ENCODE data around the gene GSTCD. TPM values are rescaled to one million over a fixed set of nuclear protein-coding genes. Genes with fewer than 3 reads are reported as not detected.
"Not testable (repeated sequence)": the region's sequence is repeated elsewhere in the genome, so short reads cannot be mapped to it uniquely, and the experiment has no call there.

Gene GSTCD
- total RNA-seq, 1 experiment from 2014 or later, result 8.8 TPM

GRCh38 chr4:105851196-105851595 is 142.6 kb downstream of the GSTCD start:
- in situ Hi-C loops (cut with HindIII; ENCODE audit: low pct_unique_long_range_greater_than_20kb, low sequenced_read_pairs), result no loop called here
- intact Hi-C loops (cut with micrococcal nuclease; ENCODE audit: unreplicated experiment), result no loop called here
- Histone ChIP-seq H3K27me3 (ENCODE audit: control insufficient read depth, insufficient read depth, low read length) (no peaks in the 10 kb centered on the region), H3K36me3 (ENCODE audit: control insufficient read depth, insufficient read depth, low read length) (no peaks in the 10 kb centered on the region), H3K9me3 (ENCODE audit: control insufficient read depth, insufficient read depth, low read depth, low read length) (no peaks in the 10 kb centered on the region), H3K4me1 (ENCODE audit: control insufficient read depth, insufficient read depth, low read length) (no peaks in the 10 kb centered on the region), H3K27ac (ENCODE audit: low read length) (no peak overlapping the region), H3K4me3 (ENCODE audit: low read depth in 2 of 2, low read length in 2 of 2) (no peak overlapping the region)
- POLR2A ChIA-PET, result no interaction called here
- DNase-seq (ENCODE audit: low read depth, low spot score), result no peak
- CTCF ChIA-PET, result no interaction called here
- TF ChIP-seq REST (IDR thresholded peaks at IDR 0.05; ENCODE audit: insufficient read depth in 1 of 2, low read depth in 2 of 2, low read length in 1 of 2) (no peak), TCF7L2 (IDR thresholded peaks at IDR 0.05; ENCODE audit: low read depth, low read length) (no peak), CTCF (IDR thresholded peaks at IDR 0.05) (no peak), SIN3A (IDR thresholded peaks at IDR 0.05; ENCODE audit: borderline replicate concordance, insufficient read depth, low read depth, low read length) (no peak), POLR2AphosphoS5 (IDR thresholded peaks at IDR 0.05; ENCODE audit: low read depth, low read length) (no peak)
- ATAC-seq, result no peak
- BruUV-seq (replicated peaks), result no TSS peak

GRCh38 chr4:105852230-105852629 is 143.6 kb downstream of the GSTCD start:
- intact Hi-C loops (cut with micrococcal nuclease; ENCODE audit: unreplicated experiment); in situ Hi-C loops (cut with HindIII; ENCODE audit: low pct_unique_long_range_greater_than_20kb, low sequenced_read_pairs); H3K27ac ChIP-seq (ENCODE audit: low read length); H3K27me3 ChIP-seq (ENCODE audit: control insufficient read depth, insufficient read depth, low read length); ATAC-seq; POLR2A ChIA-PET; H3K36me3 ChIP-seq (ENCODE audit: control insufficient read depth, insufficient read depth, low read length); CTCF ChIA-PET; BruUV-seq (replicated peaks); H3K4me1 ChIP-seq (ENCODE audit: control insufficient read depth, insufficient read depth, low read length); DNase-seq (ENCODE audit: low read depth, low spot score); H3K4me3 ChIP-seq (ENCODE audit: low read depth in 2 of 2, low read length in 2 of 2); H3K9me3 ChIP-seq (ENCODE audit: control insufficient read depth, insufficient read depth, low read depth, low read length): not testable (repeated sequence)

GRCh38 chr4:105858466-105859040 is 150.0 kb downstream of the GSTCD start:
- no peaks in the 10 kb centered on the region for H3K27me3 ChIP-seq (ENCODE audit: control insufficient read depth, insufficient read depth, low read length)
- POLR2A ChIA-PET, result no interaction called here
- no peaks in the 10 kb centered on the region for H3K36me3 ChIP-seq (ENCODE audit: control insufficient read depth, insufficient read depth, low read length)
- no TSS peak for BruUV-seq (replicated peaks)
- no peaks in the 10 kb centered on the region for H3K9me3 ChIP-seq (ENCODE audit: control insufficient read depth, insufficient read depth, low read depth, low read length)
- intact Hi-C loops (cut with micrococcal nuclease; ENCODE audit: unreplicated experiment) (no loop called here), in situ Hi-C loops (cut with HindIII; ENCODE audit: low pct_unique_long_range_greater_than_20kb, low sequenced_read_pairs) (no loop called here)
- CTCF ChIA-PET, result no interaction called here
- DNase-seq (ENCODE audit: low read depth, low spot score) (no peak), ATAC-seq (no peak)
- H3K27ac ChIP-seq (ENCODE audit: low read length), result no peak overlapping the region
- TF ChIP-seq SIN3A (IDR thresholded peaks at IDR 0.05; ENCODE audit: borderline replicate concordance, insufficient read depth, low read depth, low read length) (no peak), TCF7L2 (IDR thresholded peaks at IDR 0.05; ENCODE audit: low read depth, low read length) (no peak), POLR2AphosphoS5 (IDR thresholded peaks at IDR 0.05; ENCODE audit: low read depth, low read length) (no peak), REST (IDR thresholded peaks at IDR 0.05; ENCODE audit: insufficient read depth in 1 of 2, low read depth in 2 of 2, low read length in 1 of 2) (no peak), CTCF (IDR thresholded peaks at IDR 0.05) (no peak)
- H3K4me3 ChIP-seq (ENCODE audit: low read depth in 2 of 2, low read length in 2 of 2), result no peak overlapping the region
- no peaks in the 10 kb centered on the region for H3K4me1 ChIP-seq (ENCODE audit: control insufficient read depth, insufficient read depth, low read length)

Data from Panc1 (cell line).